ENCODE measurements around the gene ANKS1B.

The ANKS1B gene

GRCh38 chr12:98686603-98687002 lies 1298.1 kb downstream of the ANKS1B start:
- no peak for DNase-seq
